TTC549 (cell line): ENCODE data around the gene ADGRG4.
"Not testable (repeated sequence)": the region's sequence is repeated elsewhere in the genome, so short reads cannot be mapped to it uniquely, and the experiment has no call there.

Experiments used
- FAIRE-seq: peaks from 2 replicates; lab custom pipeline; 2012; peaks lifted over from hg19 to GRCh38; lab: Jason Lieb, UNC

ADGRG4 gene

GRCh38 chrX:136395271-136395670, 94.5 kb downstream of the ADGRG4 start:
- no peak for FAIRE-seq

GRCh38 chrX:136397001-136397400, 96.2 kb downstream of the ADGRG4 start:
- no peak for FAIRE-seq

GRCh38 chrX:136405126-136405525, 104.4 kb downstream of the ADGRG4 start:
- no peak for FAIRE-seq

GRCh38 chrX:136417806-136418205, 117.0 kb downstream of the ADGRG4 start:
- FAIRE-seq, result no peak

- no peak for FAIRE-seq
Observed at GRCh38 chrX:136421338-136421737, 120.6 kb downstream of the ADGRG4 start.

GRCh38 chrX:136423724-136424123, 123.0 kb downstream of the ADGRG4 start:
- FAIRE-seq, result no peak

- no peak for FAIRE-seq
Observed at GRCh38 chrX:136425996-136426395, 125.2 kb downstream of the ADGRG4 start.

- FAIRE-seq, result no peak
Observed at GRCh38 chrX:136431625-136432024, 130.9 kb downstream of the ADGRG4 start.

GRCh38 chrX:136437774-136438173, 137.0 kb downstream of the ADGRG4 start:
- FAIRE-seq, result no peak

- no peak for FAIRE-seq
Observed at GRCh38 chrX:136438192-136438591, 137.4 kb downstream of the ADGRG4 start.

GRCh38 chrX:136445674-136446073, 144.9 kb downstream of the ADGRG4 start:
- not testable (repeated sequence) for FAIRE-seq

GRCh38 chrX:136446208-136446607, 145.4 kb downstream of the ADGRG4 start:
- no peak for FAIRE-seq

- no peak for FAIRE-seq
Observed at GRCh38 chrX:136447308-136447707, 146.5 kb downstream of the ADGRG4 start.

GRCh38 chrX:136447968-136448367, 147.2 kb downstream of the ADGRG4 start:
- FAIRE-seq, result no peak

- FAIRE-seq, result no peak
Observed at GRCh38 chrX:136450050-136450830, 149.5 kb downstream of the ADGRG4 start.

GRCh38 chrX:136452614-136453013, 151.9 kb downstream of the ADGRG4 start:
- FAIRE-seq, result no peak

- no peak for FAIRE-seq
Observed at GRCh38 chrX:136453114-136453513, 152.4 kb downstream of the ADGRG4 start.

- FAIRE-seq, result no peak
Observed at GRCh38 chrX:136453771-136454170, 153.0 kb downstream of the ADGRG4 start.

GRCh38 chrX:136456133-136456532, 155.4 kb downstream of the ADGRG4 start:
- FAIRE-seq, result no peak

GRCh38 chrX:136457303-136457917, 156.6 kb downstream of the ADGRG4 start:
- FAIRE-seq, result no peak

GRCh38 chrX:136464589-136464988, 163.8 kb downstream of the ADGRG4 start:
- FAIRE-seq, result no peak
